ENCODE data around the gene ZNF391.
"Not testable (repeated sequence)": the region's sequence is repeated elsewhere in the genome, so short reads cannot be mapped to it uniquely, and the experiment has no call there.

Gene ZNF391

GRCh38 chr6:27422651-27423332 is 34.2 kb downstream of the ZNF391 start:
- no peak for DNase-seq (ENCODE audit: low spot score)

- not testable (repeated sequence) for DNase-seq (ENCODE audit: low spot score)
These were observed 36.3 kb downstream of the ZNF391 start for GRCh38 chr6:27424851-27425250.

GRCh38 chr6:27426045-27426620 is 37.6 kb downstream of the ZNF391 start:
- DNase-seq (ENCODE audit: low spot score): no peak

DNA sequence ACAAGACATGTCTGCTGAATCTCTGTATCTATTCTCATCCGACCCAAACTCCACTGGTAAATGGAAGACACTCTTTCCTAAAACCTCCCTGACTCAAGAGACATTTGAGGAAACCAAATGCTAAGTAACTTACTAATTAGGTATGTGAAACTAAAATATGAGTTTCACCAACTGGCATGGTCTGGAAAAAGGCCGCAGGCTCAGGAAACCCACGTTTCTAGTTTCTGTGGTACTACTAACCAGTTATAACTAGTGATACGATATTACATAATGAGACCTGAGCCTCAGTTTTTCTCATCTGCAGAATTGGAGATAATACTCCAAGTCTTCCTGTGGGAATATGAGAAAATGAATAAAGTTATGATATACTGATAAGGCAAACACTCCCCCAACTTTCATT is 39.9 kb downstream of the ZNF391 start:
- DNase-seq (ENCODE audit: low spot score): no peak

DNA sequence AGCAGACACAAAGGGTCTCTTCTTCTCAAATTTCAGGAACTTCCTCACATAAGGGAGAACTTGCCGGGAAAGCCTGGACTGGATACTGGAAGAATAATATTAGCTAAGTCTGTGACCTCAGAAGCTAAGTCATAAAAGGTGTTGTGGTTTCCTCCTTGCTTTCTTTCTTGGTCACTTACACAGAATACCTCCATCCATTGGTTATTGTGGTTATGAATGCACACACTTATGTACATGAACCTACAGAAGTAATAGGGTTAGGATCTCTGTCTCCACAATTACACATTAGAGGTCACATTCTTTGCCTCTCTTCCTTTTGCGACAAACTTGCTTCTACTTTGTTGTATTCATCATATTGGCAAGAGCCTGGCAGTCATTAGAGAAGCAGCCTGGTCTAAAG is 40.4 kb downstream of the ZNF391 start:
- DNase-seq (ENCODE audit: low spot score): no peak

DNA sequence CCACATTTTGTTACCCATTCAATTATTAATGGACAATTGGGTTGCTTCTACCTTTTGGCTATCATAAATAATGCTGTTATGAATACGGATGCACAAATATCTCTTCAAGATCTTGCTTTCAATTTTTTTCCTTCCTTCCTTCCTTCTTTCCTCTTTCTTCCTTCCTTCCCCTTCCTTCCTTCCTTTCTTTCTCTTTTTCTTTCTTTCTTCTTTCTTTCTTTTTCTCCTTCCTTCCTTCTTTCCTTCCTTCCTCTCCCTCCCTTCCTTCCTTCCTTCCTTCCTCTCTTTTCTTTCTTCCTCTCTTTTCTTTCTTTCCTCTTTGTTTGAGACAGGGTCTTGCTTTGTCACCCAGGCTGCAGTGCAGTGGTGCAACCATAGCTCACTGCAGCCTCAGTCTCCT is 45.2 kb downstream of the ZNF391 start:
- DNase-seq (ENCODE audit: low spot score): no peak

DNA sequence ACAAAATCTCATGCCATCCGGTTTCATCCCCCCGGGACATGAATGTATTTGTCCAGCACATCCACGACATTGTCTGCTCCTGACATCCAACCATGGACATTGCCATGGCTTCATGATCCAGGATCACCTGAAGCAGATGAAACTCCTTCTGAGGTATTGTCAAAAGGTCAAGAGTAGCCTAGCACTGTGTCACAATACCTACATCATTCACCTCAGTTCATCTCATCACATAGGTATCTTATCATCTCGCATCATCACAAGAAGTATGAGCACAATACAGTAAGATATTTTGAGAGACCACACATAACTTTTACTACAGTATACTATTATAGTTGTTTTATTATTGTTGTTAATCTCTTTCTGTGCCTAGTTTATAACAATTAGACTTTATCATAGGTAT is 50.8 kb downstream of the ZNF391 start:
- no peak for DNase-seq (ENCODE audit: low spot score)

GRCh38 chr6:27441001-27441400 is 52.4 kb downstream of the ZNF391 start:
- DNase-seq (ENCODE audit: low spot score): no peak

DNA sequence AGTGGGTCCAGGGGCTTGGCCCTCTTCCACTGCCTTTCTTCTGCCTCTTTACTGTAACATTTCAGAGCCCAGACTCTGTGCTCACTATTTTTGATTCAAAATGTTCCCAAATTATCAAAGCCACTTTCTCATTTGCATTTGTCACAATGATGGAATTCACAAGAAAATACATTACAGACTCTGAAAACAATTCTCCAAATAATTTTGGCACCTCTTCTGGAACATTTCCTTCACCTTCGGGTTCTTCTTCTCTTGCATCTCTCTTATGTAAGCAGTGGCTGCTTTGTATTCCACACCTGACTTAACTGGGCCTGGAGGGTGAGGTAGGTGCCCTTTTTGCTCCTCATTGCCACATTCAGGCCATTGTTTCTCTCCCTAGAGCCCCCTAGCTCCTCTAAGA is 54.4 kb downstream of the ZNF391 start:
- no peak for DNase-seq (ENCODE audit: low spot score)

- DNase-seq (ENCODE audit: low spot score): no peak
These were observed 59.9 kb downstream of the ZNF391 start for GRCh38 chr6:27448456-27448855.

DNA sequence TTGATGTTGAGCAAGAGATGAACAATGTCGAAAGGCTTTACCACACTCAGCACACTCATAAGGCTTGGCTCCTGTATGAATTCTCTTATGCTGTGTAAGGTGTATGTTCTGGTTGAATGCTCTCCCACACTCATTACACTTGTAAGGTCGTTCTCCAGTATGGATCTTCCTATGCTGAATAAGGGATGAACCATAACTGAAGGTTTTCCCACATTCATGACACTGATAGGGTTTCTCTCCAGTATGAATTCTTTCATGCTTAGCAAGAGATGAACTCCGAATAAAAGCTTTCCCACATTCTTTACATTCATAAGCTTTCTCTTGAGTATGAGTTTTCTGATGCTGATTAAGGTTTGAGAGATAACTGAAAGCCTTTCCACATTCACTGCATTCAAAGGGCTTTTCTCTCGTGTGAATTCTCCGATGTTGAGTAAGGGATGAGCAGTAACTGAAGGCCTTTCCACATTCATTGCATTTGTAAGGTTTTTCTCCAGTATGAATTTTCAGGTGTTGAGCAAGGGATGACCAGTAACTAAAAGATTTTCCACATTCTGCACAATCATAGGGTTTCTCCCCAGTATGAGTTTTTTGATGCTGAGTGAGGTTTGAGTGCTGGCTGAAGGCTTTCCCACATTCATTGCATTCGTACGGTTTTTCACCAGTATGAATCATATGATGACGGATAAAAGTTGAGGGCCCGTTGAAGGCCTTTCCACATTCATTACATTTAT is 63.3 kb downstream of the ZNF391 start:
- DNase-seq (ENCODE audit: low spot score): no peak

- no peak for DNase-seq (ENCODE audit: low spot score)
These were observed 63.9 kb downstream of the ZNF391 start for GRCh38 chr6:27452496-27452897.

Data from hepatic stellate cell (primary cell).